GM21423 (cell line): ENCODE results near the gene SLC18A2.

Experiments
- ATAC-seq: cut with Tn5 transposase; IDR thresholded peaks from one replicate; pipeline ENCODE4 v1.9.1; 2021; ENCODE audit warnings: mild to moderate bottlenecking, moderate library complexity; ENCODE audit not compliant: unreplicated experiment

The SLC18A2 gene

DNA sequence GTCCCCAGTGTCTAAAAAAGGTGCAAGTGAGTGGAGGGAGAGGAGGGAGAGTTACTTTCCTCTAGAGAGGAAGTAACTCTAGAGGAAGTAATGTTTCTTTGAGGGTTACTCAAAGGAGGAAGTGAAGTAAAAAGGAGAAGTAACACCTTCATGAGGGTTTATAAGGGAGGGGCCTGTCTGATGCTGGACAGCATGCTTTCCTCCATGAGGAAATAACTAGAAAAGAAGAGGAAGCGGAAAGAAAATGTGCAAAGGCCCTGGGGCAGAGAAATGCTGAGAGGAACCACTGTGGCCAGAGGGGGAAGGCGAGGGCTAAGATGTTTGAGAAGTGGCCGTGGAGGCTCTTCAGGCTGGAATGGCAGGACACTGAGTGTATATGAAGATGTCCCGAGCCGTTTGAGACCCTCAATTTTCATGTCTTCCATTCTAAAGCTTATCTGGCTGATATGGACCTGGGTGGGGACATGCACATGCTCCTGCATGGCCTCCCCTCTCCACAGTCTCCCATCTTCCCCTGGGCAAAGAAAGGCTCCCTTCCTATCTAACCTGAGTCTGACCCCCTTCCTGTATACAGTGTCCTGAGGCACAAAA lies 3.4 kb upstream of the SLC18A2 start:
- ATAC-seq: no peak

DNA sequence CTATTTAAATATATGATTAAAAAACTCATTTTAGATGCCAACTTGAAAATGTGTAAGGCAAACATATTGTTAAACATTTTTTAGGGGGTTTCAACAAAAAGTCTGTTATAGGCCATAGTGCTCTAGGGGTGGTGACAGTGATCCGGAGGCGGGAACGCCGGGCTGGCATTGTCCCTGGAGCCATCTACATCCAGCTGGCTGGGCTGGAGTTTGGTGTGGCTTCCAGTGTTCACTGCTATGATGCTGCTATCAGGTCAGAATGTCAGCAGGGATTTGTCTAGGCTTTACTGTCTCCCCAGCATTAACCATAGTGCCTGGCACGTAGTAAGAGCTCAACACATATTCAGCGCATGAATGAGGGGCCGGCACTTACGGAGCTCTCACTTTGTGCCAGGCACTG lies 1.9 kb upstream of the SLC18A2 start:
- ATAC-seq: no peak

DNA sequence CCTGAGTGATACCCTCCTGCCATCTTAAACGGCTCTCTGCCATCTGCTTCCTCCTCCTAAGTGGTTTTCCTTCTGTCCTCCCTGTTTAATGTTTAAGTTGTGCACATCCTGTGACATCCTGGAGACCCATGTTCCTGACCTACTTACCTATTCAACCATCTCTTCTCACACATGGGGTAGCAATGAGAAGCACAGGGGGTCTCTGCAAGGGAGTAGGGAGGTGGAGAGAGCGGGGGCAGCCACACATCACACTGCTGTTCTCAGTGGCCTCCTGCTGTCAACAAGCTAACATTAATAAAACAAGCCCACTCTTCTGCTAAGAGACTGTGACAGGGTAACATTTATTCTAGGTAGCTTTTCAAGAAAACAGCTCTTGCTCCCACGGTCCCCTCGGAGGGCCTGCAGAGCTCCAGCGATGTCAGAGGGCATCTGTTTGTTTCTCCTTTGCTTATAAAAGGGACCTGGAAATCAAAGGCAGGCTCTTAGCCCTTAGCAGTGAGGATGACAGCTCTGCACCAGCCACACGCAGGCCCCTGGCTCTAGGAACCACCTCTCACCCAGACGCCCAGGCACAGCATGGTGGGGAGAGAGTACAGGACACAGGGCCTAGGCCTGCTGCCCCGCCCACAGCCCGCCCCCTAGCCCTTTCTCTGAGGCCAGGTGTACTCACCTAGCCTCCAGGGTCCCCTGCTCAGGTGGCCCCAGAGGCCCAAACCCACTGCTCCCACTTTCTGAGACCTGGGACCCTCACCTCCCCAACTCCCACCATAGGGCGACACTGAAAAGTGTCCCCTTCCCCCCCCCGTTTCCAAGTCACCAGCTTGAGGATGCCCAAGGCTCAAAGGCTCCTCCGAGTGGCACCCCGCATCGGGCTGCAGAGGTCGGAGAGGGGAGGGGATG lies 943 bp upstream of the SLC18A2 start:
- ATAC-seq: no peak

DNA sequence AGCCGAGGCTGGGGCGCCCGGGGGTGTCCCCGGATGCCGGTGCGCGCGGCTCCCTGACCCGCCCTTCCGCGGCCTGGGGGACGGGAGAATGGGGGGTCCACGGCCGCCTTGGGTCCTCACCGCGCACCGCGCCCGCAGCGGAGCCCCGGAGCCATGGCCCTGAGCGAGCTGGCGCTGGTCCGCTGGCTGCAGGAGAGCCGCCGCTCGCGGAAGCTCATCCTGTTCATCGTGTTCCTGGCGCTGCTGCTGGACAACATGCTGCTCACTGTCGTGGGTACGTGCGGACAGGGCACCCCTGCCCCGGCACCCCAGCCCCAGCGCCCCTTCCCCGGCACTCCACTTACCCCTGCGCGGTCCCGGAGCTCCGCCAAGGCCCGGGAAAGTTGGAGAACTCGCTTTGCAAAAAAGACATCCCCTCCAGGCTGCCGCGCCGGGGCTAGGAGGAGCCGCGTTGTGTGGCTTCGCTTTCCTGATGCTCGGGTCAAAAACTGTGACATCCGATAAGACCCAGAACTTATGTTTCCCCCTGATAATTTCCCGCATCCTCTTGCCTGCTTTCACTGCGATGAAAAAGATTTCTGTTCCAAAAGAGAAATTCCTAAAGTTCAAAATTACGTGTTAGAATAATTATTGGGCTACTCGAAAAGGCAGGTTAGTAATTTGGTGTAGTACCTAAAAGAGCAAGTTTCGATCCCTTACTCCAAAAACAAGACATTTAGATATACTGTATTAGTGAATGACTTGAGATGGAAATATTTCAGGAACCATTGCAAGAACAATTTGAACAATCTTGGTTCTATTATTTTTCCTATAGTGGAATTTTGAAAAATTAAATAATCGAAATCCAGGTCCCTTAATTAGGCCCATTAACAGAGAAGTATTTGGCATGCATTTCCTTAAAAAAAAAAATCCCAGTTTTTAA lies 888 bp downstream of the SLC18A2 start:
- no peak for ATAC-seq

DNA sequence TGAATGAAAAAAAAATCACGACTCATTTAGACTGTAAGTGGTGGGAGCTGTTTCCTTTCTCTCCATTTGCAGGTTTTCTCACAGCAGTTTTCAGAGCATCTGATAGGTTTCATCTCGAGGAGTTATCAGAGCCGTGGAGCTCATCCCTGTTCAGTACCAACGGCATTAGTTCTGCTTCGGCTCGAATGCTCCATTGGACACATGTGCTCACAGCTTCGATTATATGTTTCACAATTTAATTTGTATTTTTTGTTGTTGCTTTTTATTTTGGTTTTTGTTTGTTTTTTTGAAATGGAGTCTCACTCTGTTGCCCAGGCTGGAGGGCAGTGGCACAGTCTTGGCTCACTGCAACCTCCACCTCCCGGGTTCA lies 1.5 kb downstream of the SLC18A2 start:
- no peak for ATAC-seq

DNA sequence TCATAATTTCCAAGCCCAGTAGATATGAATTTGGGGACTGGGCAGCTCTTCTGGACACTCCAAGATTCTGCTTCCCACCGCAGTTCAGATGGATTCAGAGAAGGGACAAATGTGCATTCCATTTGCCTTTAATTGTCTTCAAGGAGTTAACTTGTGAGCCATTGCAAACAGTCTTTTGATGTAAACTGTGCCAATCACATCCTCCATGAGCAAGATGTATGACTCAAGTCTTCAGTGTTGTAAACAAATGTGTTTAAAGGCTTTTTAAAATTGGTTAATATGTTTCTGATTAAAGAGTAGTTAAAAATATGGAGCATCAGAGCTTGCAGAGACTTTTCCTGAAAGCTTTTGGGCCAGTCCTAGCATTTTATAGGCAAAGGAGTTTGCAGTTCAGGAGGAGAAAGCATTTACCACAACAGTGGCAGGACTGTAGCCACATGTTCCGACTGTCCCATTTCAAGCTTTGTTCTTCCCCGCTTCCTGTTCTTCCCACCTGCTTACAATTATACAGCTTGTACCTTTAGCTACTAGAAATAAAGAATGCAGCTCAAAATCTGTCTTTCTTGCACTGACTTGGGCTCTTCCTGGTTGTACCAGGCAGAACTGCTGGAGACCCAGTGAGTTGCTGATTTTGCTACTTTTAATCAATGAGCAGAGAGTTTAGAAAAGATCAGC lies 6.2 kb downstream of the SLC18A2 start:
- no peak for ATAC-seq

DNA sequence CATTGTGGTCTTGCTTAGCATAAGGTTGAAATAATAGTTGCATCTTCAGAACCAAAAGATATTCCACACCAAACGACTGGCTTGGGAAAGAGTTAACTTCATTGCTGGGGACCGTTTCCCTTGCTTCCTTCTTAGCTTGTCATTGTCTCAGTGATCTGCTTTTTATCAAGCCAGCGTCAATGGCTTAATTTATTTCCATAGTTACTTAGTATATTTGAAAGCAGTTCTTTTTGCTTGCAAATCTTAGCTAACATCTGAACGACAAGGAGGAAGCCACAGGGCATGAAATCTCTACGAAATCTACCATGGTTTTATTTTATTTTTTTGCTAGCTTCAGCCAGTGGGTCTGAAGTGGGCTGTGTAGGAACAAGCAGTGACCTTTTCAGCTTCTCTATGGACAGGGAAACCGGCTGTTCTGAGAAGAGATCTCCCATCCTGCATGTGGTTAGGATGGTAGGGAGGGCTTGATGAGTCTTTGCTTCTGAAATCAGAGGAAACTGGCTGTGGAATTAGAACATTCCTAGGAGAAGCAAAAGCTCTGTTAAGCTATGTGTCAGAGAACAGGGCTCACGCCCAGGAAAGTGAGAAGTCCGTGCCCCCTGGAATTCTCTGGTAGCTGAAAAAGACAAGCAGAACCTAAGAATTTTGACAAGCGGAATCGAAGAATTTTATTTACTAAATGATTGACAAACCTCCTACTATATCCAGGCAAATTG lies 8.0 kb downstream of the SLC18A2 start:
- no peak for ATAC-seq

DNA sequence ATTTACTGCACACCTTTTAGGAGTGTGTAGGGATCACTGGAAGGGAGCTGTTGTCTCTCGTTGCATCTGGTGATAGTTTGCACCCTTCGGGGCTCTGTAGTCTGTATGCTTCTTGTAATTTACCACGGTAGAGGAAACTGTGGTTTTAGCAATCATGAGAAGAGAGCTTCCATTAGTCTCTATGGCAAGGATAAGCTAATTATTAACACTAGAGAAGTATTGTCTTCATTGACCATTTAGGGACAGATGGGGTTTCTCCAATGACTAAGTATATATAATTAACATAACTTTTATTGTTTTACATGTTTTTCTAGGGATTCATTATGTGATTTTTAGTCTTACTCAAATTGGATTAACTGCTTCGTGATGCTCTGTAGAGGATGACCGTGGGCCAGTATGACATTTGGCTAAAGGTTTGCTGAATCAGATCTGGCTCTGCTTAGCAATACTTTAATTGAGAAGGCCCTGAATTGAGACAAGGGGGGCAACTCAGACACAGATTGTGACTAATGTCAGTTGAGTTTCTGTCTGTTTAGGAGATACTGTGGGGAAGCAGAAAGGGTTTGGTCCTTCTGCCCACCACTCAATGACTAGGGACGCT lies 8.7 kb downstream of the SLC18A2 start:
- ATAC-seq: peak; percentile 89

DNA sequence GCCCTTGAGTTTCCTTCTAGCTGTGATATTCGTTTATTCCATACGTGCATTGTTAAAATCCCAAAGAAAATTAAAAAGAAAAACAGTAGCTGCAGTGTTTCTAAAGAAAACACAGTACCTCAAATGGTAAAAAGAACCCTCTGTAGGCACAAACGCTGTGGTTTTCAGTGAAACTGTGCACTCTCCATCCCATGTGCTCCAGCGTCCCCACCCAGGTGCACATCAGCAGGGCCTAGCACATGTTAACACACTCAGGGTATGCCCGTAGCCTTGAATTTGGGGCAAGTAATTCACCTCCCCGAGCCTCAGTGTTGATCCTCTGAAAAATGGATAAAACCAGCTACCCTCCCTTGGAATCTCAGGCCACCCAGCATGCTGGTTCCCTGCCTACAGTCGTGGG lies 9.5 kb downstream of the SLC18A2 start:
- no peak for ATAC-seq

DNA sequence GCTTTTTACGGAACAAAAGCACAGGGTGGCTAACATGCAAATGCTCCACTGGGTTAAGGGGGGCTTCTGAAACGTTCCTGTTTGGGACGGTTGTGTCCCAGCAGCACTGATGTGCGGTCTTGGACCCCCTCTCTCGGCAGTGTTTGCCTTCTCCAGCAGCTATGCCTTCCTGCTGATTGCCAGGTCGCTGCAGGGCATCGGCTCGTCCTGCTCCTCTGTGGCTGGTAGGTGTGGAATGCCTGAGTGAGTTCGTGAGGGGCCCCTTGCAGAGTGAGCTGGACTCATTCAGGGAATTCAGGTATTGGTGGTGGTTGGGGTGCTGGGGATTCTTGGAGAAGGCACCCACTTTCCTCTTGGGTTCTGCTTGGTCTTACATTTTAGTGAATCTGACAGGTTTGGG lies 13.0 kb downstream of the SLC18A2 start:
- ATAC-seq: no peak

DNA sequence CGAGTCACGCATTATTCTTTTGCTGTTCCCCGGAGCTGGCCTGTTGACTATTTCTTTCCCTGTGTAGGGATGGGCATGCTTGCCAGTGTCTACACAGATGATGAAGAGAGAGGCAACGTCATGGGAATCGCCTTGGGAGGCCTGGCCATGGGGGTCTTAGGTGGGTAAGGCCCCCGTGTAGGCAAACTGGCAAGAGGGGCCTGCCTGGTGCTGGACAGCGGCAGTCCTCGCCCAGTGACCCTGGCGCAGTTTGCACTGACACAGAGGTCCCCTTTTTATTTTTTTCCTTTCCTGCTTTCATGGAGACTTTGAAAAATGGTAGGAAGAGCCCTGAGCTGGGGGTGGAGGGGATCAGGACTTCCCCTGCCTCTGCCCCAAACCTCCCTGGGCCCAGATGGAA lies 13.4 kb downstream of the SLC18A2 start:
- no peak for ATAC-seq

DNA sequence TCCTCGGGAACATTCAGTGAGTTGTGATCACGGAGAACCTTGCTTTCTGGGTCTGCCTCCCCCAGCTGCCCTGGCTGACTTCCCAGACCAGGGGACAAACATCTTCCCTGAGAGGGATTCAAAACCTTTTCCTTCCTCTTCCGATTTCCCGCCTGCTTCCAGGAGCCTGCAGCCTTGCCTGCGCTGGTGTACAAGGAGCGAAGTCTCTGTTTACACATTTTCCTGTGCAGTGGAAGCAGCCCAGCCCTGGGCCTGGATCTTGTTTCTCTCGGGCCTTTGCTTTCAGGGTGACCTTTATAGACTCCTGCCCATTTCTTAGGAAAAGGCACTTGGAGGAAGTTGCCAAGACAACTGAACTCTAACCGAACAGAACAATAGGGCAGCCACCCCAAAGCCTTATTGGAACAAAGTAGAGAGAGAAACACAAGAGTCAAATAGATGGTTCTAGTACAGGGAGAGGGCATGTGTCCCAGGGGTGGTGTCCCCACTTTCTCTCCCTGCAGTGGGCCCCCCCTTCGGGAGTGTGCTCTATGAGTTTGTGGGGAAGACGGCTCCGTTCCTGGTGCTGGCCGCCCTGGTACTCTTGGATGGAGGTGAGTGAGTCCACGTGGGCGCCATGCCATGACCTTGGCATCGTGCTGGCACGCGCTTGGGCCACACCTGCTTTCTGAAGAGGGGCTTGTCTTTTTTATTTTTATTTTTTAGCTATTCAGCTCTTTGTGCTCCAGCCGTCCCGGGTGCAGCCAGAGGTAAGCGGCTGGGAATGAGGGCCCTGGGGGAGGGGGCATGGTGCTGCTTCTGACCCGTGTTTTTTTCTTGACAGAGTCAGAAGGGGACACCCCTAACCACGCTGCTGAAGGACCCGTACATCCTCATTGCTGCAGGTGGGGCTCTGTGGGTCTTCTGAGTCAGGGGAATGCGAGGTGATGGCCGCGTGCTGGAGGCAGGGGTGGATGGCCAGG lies 14.1 kb downstream of the SLC18A2 start:
- ATAC-seq: no peak

DNA sequence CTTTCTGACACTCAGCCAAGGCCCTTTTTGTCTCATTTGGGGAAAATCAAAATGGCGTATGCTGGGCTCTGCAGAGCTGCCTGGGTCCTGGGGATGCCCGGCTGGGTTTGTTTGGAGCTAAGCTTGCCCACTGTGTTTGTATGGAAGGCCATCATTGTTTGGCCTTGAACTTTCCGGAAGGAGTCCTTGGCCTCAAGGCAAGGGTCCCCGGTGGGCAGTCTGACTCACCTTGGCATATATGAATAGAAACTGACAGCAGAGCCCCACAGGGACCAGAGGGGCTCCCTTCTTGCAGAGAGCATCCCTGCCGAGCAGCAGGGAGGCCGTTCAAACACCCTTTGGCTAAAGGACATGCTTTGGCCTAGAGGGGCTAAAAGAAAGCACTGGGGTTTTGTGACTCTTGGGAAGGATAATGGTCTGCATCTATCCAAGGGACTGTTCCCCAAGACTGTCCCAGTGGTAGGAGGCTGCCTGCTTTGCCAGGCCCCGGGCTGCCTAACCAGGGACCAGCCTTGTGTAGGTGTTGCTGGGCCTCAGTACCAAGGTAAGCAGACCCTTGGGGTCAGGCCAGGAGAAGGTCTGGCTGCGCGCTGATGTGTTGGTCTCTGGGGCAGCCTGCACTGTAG lies 15.0 kb downstream of the SLC18A2 start:
- ATAC-seq: no peak

DNA sequence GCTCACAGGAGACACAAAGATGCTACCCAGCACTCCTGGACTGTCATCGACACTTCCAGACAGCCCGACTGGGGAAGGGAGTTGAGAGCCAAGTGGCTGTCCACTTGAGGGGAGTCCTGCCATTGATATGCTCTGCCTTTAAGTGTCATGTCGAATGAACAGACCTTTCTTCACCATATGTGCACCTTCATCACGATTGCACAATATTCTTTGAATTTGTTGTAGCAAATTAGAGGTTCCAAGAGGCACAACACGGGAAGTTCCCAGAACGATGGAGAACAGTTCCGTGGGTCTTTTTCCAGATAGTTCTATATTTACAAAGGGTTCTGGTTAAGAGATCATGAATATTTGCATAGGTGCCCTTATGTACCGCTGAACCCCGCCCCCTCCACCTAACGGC lies 16.0 kb downstream of the SLC18A2 start:
- no peak for ATAC-seq

DNA sequence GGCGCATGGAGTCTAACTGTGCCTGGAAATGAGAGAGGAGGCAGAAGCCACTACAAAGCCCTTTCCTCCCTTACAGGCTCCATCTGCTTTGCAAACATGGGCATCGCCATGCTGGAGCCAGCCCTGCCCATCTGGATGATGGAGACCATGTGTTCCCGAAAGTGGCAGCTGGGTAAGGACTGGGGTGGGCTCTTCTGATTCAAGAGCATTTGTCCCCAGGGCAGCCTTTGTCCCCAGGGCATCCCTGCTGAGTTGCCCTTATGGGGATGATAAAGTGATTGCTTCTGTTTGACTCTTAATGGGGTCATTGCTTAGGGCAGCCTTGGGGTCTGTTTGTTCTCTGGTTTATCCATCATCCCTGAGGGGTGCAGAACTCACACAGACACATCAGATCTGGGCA lies 16.8 kb downstream of the SLC18A2 start:
- no peak for ATAC-seq

DNA sequence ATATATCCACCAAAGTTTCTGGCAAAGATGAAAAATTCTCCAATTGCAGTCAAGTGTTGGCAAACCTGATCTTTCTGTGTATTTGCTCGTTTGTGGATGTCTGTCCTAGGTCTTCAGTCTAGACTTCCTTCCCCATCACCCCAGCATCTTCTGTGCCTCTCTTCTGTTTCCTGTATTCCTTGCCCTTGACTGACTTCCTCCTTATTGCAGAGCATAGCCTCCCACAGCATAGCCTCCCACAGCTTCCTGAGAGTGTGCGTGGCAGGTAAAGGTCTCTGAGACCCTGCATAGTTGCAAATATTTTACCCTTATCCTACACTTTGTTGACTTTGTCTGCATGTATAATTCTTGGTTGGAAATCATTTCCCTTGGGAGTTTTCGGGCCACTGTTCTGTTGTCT lies 18.4 kb downstream of the SLC18A2 start:
- ATAC-seq: no peak

DNA sequence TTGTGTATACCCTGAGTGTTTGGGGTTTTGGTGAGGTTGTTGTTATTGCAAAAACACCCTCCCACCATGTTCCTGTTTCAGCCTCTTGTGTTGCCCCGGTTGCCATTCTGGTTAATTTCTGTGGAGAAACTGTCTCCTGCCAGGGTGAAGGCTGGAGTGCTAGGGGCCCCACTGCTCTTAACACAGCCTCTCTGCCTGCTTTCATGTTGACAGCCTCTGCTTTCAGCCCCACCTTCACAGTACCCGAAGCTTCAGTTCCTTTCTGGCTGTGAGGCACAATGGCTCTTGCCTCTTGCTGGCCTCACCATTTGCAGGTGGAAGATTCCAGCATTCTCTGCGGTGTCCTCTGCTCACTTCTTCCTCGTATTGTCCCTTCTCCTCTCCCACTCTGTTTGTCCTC lies 19.2 kb downstream of the SLC18A2 start:
- no peak for ATAC-seq

DNA sequence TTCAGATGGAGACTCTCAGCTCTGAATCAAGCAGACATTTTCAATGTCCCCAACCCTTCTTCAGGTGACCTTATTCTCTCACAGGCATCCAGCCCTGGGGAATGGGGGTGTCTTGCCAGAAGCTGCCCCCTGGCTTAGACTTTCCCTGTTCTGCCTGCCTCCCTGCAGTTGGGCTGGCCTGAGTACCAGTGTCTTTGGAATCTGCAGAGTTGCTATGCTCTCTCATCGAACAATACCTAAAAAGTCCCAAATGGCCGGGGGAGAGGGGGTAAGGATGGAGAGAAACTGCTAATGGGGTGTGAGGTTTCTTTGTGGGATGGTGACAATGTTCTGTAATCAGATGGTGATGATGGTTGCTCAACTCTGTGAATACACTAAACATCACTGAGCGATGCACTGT lies 20.6 kb downstream of the SLC18A2 start:
- no peak for ATAC-seq
